Subcutaneous abdominal adipose tissue (tissue), 5 donors: ENCODE data around the gene ANTXR1.

Experiments
- H3K27ac ChIP-seq: one replicate; pipeline ENCODE4 v1.7.0; 2013; ENCODE audit warnings: low read depth, mild to moderate bottlenecking, inconsistent platforms, low read length, moderate library complexity
- H3K27me3 ChIP-seq, 5 donors: one replicate each; pipeline ENCODE4 v1.7.0; 2013; ENCODE audit warnings: low read length in 5 of 5, inconsistent platforms in 1 of 5; ENCODE audit not compliant: control insufficient read depth in 5 of 5, insufficient read depth in 4 of 5
- H3K36me3 ChIP-seq, 5 donors: one replicate each; pipeline ENCODE4 v1.7.0; 2013; ENCODE audit warnings: low read length in 5 of 5; ENCODE audit not compliant: control insufficient read depth in 5 of 5, insufficient read depth in 5 of 5
- H3K4me1 ChIP-seq, 5 donors: one replicate each; pipeline ENCODE4 v1.7.0; 2013; ENCODE audit warnings: low read length in 5 of 5, mild to moderate bottlenecking in 3 of 5, moderate library complexity in 1 of 5; ENCODE audit not compliant: control insufficient read depth in 5 of 5, insufficient read depth in 5 of 5
- H3K4me3 ChIP-seq, 5 donors: one replicate each; pipeline ENCODE4 v1.7.0; 2013; ENCODE audit warnings: low read length in 5 of 5, low read depth in 1 of 5
- H3K9ac ChIP-seq, 5 donors: one replicate each; pipeline ENCODE4 v1.7.0; 2013; ENCODE audit warnings: low read length in 5 of 5, mild to moderate bottlenecking in 4 of 5, moderate library complexity in 3 of 5
- H3K9me3 ChIP-seq, 5 donors: one replicate each; pipeline ENCODE4 v1.7.0; 2013; ENCODE audit warnings: low read length in 5 of 5; ENCODE audit not compliant: control insufficient read depth in 5 of 5
- donor health status: healthy.
- donor health status: healthy.
- donor health status: healthy.
- donor health status: healthy.
- donor health status: healthy.

Gene ANTXR1

GRCh38 chr2:69152847-69153583 is 140.0 kb downstream of the ANTXR1 start:
- peaks cover 0 to 3% (median 0%) of the 10 kb centered on the region in 5 donors for H3K36me3 ChIP-seq
- no peaks in the 10 kb centered on the region for H3K9me3 ChIP-seq
- H3K9ac ChIP-seq, result no peak overlapping the region
- H3K4me1 ChIP-seq, result peaks cover 2 to 18% (median 14%) of the 10 kb centered on the region in 5 donors
- no peak overlapping the region for H3K27ac ChIP-seq
- H3K4me3 ChIP-seq, result no peak overlapping the region
- H3K27me3 ChIP-seq, result no peaks in the 10 kb centered on the region

- H3K27me3 ChIP-seq, result no peaks in the 10 kb centered on the region
- H3K9ac ChIP-seq, result no peak overlapping the region
- no peak overlapping the region for H3K4me3 ChIP-seq
- H3K36me3 ChIP-seq, result peaks cover 0 to 3% (median 0%) of the 10 kb centered on the region in 5 donors
- no peak overlapping the region for H3K27ac ChIP-seq
- H3K9me3 ChIP-seq, result no peaks in the 10 kb centered on the region
- H3K4me1 ChIP-seq, result peaks cover 2 to 18% (median 14%) of the 10 kb centered on the region in 5 donors
Measured at GRCh38 chr2:69154106-69154505, 141.1 kb downstream of the ANTXR1 start.

- Histone ChIP-seq H3K9me3 (no peaks in the 10 kb centered on the region), H3K27me3 (no peaks in the 10 kb centered on the region), H3K4me3 (no peak overlapping the region), H3K4me1 (peaks cover 0 to 11% (median 8%) of the 10 kb centered on the region in 5 donors), H3K9ac (no peak overlapping the region), H3K27ac (no peak overlapping the region), H3K36me3 (peaks cover 0 to 3% (median 0%) of the 10 kb centered on the region in 5 donors)
Measured at GRCh38 chr2:69156624-69157023, 143.6 kb downstream of the ANTXR1 start.

- H3K9ac ChIP-seq, result no peak overlapping the region
- no peaks in the 10 kb centered on the region for H3K9me3 ChIP-seq
- H3K4me3 ChIP-seq, result no peak overlapping the region
- peaks cover 0 to 16% (median 13%) of the 10 kb centered on the region in 5 donors for H3K4me1 ChIP-seq
- peaks cover 0 to 3% (median 0%) of the 10 kb centered on the region in 5 donors for H3K36me3 ChIP-seq
- no peak overlapping the region for H3K27ac ChIP-seq
- H3K27me3 ChIP-seq, result no peaks in the 10 kb centered on the region
Measured at GRCh38 chr2:69157441-69157840, 144.5 kb downstream of the ANTXR1 start.

- Histone ChIP-seq H3K4me3 (no peak overlapping the region), H3K36me3 (peaks cover 0 to 3% (median 0%) of the 10 kb centered on the region in 5 donors), H3K9ac (no peak overlapping the region), H3K27ac (no peak overlapping the region), H3K27me3 (no peaks in the 10 kb centered on the region), H3K9me3 (no peaks in the 10 kb centered on the region), H3K4me1 (peaks cover 2 to 27% (median 23%) of the 10 kb centered on the region in 5 donors)
Measured at GRCh38 chr2:69159986-69160385, 147.0 kb downstream of the ANTXR1 start.

GRCh38 chr2:69162057-69162456 is 149.1 kb downstream of the ANTXR1 start:
- Histone ChIP-seq H3K36me3 (no peaks in the 10 kb centered on the region), H3K27me3 (no peaks in the 10 kb centered on the region), H3K4me3 (no peak overlapping the region), H3K9ac (no peak overlapping the region), H3K4me1 (peaks cover 5 to 30% (median 23%) of the 10 kb centered on the region in 5 donors), H3K9me3 (no peaks in the 10 kb centered on the region), H3K27ac (no peak overlapping the region)

- Histone ChIP-seq H3K9me3 (no peaks in the 10 kb centered on the region), H3K4me3 (no peak overlapping the region), H3K9ac (no peak overlapping the region), H3K27me3 (no peaks in the 10 kb centered on the region), H3K36me3 (no peaks in the 10 kb centered on the region), H3K4me1 (peaks cover 5 to 32% (median 23%) of the 10 kb centered on the region in 5 donors), H3K27ac (no peak overlapping the region)
Measured at GRCh38 chr2:69163109-69163508, 150.1 kb downstream of the ANTXR1 start.

- H3K27ac ChIP-seq, result no peak overlapping the region
- H3K4me1 ChIP-seq, result peaks cover 5 to 32% (median 23%) of the 10 kb centered on the region in 5 donors
Measured at GRCh38 chr2:69163556-69163955, 150.6 kb downstream of the ANTXR1 start.

GRCh38 chr2:69164061-69164778 is 151.2 kb downstream of the ANTXR1 start:
- H3K4me1 ChIP-seq, result peaks cover 5 to 32% (median 23%) of the 10 kb centered on the region in 5 donors
- H3K9ac ChIP-seq, result no peak overlapping the region
- no peaks in the 10 kb centered on the region for H3K27me3 ChIP-seq
- H3K4me3 ChIP-seq, result no peak overlapping the region
- H3K36me3 ChIP-seq, result no peaks in the 10 kb centered on the region
- H3K9me3 ChIP-seq, result no peaks in the 10 kb centered on the region
- no peak overlapping the region for H3K27ac ChIP-seq

More at GRCh38 chr2:69163556-69163955, 150.6 kb downstream of the ANTXR1 start:
- Histone ChIP-seq H3K9ac (no peak overlapping the region), H3K9me3 (no peaks in the 10 kb centered on the region), H3K4me3 (no peak overlapping the region), H3K36me3 (no peaks in the 10 kb centered on the region), H3K27me3 (no peaks in the 10 kb centered on the region)
